HG02884 (cell line): ENCODE data around the gene OBSCN.

ENCODE experiments used
- ATAC-seq: cut with Tn5 transposase; IDR thresholded peaks from one replicate; pipeline ENCODE4 v1.9.1; 2021; ENCODE audit warnings: mild to moderate bottlenecking, moderate library complexity; ENCODE audit not compliant: unreplicated experiment

OBSCN gene

DNA sequence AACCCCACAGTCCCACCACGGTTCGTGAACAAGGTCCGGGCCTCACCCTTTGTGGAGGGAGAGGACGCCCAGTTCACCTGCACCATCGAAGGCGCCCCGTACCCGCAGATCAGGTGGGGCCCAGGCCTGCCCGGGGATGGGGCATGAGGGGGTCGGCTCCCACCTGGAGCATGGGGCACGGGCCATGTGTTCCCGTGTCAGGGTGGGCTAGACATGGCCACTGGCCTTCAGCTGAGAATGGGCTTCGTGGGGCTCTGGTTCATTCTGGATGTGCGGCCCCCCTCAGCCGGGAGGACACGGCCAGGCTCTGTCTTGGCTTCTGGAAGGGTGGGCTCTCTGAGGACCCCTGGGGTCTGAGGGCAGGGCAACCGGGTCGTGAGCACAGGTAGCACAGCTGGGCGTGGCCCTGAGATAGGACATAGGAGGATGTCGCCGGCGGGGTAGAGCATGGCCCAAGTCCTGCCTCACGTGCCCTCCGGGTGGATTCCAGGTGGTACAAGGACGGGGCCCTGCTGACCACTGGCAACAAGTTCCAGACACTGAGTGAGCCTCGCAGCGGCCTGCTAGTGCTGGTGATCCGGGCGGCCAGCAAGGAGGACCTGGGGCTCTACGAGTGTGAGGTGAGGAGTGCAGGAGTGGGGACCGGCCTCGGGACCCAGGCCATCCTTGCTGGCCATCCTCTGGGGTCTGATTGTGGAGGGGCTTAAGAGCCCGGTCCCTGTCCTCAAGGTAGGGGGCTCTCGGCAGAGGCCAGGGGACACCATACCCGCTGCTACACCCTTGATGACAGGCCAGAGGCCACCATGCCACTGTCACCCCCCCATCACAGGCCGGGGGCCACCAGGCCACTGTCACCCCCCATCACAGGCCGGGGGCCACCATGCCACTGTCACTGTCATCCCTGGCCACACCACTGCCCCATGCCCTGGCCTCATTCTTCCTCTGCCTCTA is 143.3 kb downstream of the OBSCN start:
- no peak for ATAC-seq

DNA sequence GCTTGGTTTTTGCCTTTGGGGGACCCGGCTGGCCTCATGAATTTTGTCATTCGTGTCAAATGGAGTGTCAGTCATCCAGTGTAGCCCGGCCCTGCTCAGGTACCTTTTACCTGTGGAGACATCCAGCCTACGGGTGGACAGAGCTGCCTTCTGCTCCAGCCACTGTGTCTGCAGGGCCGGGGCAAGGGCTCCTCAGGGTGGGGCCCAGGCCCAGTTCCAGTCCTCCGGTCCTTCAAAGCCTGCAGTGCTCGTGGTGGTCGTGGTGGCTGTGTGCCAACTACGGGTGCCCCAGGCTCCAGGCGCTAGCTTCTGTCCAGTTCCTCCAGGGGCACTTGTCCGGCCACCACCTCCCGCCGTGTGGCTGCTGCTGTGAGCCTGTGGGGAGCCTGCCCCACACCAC is 144.0 kb downstream of the OBSCN start:
- no peak for ATAC-seq

DNA sequence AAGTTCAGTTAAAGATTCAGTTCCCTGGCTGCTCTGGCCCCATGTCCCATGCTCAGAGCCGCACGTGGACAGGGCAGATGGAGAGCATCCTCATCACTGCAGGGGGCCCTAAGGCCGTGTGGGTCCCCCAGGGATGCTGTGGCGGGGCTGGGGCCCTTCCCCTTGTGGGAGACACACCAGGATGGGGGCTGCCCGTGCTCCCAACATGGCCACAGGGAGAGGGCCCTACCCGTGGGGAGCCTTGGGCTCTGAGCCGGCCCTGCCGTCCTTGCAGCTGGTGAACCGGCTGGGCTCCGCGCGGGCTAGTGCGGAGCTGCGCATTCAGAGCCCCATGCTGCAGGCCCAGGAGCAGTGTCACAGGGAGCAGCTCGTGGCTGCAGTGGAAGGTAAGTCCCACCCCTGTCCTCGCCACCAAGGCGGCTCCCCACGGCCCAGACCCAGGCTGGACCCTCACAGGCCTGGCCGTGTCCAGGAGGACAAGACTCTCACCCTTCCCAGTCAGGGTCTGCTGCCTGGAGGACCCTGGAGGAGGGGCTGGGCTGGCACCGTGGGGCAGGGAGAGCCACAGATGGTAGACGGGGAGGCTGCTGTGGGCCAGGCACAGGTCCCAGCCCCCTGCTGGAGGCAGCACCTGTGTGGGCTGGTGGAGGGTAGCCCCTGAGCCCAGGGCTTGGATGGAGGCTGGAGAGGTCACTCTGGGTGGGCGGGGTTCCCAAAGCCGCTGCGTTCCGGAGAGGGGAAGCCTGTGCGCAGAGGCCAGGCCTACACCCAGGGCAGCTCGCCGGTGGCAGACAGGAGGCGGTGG is 145.0 kb downstream of the OBSCN start:
- no peak for ATAC-seq

DNA sequence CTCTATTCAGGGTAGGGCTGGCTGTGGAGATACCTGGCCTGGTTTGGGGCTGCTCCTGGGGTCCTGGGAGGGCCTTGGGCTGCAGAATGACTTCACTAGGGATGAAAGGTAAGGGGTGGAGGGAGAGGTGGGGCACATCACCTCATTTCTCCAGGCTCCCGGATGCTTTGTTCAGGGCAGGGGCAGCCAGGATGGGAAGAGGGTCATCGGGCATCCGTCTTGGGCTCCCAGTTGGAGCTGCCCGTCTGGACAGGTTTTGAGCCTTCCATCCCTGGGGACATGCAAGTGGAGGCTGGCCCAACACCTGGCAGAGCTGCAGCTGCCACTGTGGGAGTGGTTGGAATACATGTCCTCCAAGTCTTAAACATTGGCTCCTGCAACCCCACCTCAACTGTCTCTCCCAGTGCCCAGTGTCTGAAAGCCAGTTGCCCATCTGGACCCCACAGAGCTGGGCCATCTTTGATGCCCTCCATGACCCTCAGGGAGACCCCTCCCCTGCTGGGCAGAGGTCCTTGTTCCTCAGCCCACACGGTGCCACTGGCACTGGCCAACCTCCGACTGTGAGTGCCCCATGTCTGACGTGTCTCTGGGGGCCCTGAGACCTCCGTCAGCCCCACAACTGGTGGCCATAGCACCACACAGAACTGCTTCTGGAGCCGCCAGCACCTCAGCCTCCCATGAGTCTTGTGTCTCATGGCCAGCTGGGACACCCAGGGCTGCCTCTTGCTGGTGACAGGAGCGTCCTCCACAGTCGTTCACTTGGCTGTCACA is 145.9 kb downstream of the OBSCN start:
- ATAC-seq, result no peak

DNA sequence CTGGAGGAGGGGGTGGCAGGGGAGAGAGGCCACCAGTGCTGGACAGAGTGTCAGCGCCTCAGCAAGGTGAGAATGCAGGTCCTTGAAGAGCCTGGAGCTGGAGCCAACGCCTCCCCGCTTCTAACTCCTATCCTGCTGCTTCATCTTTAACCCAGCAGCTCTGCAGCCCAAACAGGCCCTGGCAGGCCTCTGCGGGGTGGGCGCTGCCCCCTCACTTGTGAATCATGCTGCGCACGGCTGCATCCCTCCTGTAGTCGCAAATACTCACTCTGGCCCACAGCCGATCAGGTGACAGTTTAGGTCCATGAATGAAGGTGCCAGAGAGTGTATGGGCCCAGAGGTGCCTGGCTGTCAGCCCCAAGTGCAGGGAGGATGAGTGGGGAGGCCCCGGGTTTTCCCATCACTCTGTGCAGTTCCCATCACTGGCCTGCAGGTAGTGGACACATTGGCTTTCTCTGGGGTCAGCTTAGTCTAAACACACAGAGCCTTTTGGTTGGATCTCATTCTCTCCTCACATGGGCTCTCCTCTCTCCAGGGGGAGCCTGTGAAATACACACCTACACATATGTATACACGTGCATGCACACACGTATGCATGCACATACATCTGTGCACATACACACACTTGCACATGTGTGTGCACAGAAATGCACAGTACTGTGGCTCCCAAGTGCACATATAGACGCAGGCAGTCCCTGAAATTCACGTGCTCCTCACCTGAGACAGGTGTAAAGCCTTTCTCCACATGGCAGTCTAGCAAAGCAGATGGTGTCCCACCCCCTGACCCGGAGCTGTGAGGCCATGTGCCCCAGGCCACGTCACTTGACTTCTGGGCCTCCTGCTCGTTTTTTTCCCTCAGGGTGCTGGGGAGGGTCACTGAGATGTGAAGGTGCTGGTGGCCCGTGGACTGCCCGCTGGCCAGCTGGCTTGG is 146.8 kb downstream of the OBSCN start:
- no peak for ATAC-seq

DNA sequence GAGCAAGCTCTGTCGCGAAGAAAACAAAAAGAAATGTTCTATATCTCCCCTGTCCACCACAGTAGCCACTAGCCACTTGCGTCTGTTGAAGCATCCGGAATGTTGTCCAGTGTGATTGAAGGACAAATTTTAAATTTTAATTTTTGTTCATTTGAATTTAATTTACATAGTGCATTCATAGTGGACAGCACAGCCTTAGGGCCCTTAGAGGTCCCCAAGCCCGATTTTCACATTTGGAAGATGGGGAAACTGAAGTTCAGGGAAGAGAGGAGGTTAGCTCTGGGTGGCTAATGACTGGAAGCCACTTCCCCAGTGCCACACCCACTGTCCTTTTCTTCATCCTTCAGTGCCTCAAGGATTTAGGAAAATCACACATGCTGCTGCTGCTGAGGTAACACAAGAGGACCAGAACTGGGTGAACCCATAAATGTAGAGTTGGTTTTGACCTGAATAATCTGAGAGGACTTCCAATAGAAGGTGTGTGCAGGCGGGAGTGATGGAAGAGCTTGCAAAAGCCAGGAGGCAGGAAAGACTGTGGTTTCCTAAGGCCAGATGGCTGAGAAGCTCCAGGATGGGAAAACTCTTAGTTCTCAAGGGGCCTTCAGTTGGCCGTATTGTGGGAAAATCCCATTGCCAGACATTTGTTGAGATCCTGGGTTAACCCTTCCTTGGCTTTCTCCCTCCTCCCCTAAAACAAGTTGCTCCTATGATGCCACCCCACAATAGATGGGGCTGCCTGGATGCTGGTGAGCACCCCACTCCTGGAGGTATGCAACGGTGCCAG is 149.2 kb downstream of the OBSCN start:
- ATAC-seq, result no peak

DNA sequence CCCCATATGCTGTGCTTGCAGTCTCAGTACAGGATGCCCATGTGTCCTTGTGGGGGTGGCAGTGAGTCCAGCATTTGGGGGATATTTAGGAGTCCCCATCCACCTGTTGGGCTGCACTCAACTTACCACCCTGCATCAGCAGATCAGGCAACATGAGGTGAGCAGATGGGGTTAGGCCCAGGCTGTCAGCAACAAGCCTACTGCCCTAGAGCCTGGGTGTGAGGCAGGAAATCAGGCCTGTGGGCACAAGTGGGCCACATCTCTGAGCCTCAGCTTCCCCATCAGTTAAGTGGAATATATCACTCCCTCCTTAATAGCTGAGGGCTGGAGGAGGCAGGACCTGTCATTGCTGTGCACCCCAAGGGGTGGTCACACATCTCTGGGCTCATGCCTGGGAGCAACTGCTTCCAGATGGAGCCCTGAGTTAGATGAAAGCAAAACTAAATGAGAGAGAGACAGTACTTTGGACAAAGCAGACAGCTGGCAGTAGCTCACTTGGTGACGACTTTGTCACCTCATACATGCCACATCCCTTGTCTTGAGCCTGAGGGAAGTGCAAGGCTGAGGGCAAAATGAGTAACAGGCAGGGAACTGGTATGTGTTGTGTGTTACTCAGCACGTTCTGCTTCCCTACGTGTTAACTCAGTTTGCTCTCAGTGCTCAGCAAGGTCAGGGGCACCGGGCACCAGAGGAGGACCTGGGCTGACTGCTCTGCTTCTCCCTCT is 150.4 kb downstream of the OBSCN start:
- no peak for ATAC-seq

DNA sequence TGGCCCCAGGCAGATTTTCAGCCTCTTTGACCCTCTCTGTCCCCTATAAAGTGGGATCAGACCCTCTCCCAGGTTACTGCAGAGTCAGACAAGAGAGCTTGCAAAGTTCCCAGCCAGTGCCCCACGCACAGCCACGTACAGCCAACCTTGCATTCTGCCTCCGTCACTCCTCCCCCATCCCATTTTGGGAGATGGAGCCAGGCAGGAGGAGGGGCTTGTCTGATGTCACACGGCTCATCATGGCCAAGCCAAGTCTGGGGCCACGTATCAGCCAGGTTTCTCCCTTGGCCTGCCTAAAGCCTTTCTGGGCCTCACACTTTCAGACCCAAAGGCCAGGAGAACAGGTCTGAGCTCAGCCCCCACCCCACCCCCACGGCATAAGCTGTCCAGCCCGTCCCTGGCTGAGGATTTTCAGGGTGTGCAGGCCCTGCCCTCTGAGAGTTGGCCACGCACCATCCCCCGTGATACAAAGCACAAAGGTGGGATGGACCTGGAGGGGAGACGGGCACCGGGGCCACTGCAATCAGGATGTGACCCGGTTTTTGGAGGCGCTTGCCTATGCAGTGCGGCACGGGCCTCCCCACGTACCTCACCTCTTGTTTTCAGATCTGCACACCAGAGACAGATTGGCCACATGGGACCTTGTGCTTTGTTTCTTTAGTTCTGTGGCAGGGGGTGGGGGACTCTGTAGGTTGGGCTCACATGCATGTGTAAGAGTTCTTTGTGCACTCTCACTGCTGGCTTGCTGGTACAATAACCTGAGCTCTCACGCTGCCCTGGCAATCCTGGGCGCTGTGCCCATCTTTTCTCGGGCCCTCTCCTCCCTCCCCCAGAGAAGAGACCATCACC is 151.1 kb downstream of the OBSCN start:
- no peak for ATAC-seq

DNA sequence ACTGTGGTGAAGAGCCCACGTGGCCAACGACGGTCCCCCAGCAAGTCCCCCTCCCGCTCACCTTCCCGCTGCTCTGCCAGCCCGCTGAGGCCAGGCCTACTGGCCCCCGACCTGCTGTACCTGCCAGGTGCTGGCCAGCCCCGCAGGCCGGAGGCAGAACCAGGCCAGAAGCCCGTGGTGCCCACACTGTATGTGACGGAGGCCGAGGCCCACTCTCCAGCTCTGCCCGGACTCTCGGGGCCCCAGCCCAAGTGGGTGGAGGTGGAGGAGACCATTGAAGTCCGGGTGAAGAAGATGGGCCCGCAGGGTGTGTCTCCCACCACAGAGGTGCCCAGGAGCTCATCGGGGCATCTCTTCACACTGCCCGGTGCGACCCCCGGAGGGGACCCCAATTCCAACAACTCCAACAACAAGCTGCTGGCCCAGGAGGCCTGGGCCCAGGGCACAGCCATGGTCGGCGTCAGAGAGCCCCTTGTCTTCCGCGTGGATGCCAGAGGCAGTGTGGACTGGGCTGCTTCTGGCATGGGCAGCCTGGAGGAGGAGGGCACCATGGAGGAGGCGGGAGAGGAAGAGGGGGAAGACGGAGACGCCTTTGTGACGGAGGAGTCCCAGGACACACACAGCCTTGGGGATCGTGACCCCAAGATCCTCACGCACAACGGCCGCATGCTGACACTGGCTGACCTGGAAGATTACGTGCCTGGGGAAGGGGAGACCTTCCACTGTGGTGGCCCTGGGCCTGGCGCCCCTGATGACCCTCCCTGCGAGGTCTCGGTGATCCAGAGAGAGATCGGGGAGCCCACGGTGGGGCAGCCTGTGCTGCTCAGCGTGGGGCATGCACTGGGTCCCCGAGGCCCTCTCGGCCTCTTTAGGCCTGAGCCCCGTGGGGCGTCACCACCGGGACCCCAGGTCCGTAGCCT is 152.0 kb downstream of the OBSCN start:
- no peak for ATAC-seq

DNA sequence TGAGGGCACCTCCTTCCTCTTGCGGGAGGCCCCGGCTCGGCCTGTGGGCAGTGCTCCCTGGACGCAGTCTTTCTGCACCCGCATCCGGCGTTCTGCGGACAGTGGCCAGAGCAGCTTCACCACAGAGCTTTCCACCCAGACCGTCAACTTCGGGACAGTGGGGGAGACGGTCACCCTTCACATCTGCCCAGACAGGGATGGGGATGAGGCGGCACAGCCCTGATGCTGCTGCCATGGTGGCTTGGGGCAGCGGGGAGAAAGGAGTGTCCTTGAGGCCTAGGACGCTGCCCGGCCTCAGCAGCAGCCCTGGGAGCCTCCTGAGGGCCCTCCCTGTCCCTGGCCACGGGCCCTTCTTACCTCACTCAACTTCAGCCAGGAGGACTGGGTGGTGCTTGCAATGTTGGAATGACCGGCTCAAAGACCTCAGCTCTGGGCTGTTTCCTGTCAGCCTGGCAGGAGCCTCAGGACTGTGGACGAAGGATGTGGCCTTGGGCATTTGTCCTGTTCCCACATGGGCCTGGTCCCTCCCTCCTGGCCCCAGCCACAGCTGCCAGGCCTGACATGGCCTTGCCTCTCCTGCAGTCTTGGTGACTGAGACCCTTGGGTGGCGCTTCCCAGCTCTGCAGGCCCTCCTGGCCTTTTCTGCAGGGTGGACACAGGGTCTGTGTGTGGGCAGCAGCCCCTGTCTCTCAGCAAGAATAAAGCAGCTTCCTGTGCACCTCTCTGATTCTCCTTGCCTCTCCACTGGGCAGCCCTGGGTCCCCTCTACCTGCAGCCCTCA is 152.9 kb downstream of the OBSCN start:
- no peak for ATAC-seq

DNA sequence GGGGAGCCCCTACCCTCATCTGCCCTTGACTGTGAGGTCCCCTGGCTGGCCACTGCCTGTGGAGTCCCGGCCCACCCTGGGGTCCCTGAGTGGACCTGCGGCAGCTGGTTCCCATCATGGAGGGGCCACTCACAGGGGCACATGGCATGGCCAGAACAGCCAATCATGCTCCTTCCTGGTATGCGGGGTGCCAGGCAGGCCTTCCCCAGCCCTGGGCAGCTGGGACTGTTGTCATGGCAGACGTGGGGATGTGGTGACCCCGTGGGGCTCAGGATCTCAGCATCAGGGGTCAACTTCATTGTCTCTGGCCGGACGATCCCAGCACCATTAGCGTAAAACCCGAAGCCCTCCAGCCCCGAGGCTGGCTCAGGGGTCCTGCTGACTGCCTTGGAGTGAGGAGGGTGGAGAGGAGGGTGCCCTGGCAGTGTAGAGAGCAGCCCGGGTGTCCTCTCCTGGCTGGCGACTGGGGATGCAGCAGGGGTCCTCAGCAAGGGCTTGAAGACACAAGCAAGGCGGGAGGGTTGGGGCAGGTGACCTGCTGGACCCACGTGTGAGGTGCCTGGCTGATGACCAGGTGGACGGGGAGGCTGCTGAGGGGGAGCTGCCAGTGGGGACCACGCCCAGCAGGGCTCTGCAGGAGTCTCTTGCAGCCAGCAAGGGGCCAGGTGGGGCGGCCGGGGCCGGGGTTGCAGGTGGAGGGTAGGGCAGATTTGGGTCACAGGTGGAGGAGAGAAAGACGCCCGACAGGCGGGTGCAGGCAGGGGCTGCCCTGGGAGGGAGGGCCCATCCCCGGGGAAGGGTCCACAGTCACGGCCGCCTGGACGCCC is 153.7 kb downstream of the OBSCN start:
- ATAC-seq, result no peak

DNA sequence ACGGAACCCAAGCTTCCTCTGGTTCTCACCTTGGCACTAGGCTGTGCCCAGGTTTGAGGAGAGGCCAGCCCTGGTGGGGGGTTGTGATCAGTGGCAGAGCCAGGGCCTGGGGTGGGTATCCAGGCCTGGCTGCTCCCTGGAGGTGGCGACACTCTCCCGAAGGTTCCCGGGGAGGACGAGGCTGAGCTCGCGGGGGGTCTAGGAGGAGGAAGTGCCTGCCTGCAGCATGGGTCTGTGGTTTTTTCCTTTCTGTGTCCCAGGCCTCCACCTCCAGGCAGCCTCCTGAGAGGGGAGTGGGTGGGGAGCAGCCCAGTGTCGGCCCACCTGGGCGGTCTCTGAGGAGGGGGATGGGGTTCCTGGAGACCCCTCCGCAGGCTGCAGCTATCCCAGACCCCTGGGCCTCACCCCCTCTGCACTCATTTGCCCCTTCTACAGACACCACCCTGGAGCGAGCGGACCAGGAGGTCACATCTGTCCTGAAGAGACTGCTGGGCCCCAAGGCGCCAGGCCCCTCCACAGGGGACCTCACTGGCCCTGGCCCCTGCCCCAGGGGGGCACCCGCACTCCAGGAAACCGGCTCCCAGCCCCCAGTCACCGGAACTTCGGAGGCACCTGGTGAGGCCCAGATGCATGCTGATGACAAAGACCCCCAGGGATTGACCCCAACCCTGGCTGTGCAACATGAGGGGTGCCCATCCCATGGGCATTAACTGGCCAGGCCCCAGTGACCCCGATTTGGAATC is 154.5 kb downstream of the OBSCN start:
- ATAC-seq, result no peak

DNA sequence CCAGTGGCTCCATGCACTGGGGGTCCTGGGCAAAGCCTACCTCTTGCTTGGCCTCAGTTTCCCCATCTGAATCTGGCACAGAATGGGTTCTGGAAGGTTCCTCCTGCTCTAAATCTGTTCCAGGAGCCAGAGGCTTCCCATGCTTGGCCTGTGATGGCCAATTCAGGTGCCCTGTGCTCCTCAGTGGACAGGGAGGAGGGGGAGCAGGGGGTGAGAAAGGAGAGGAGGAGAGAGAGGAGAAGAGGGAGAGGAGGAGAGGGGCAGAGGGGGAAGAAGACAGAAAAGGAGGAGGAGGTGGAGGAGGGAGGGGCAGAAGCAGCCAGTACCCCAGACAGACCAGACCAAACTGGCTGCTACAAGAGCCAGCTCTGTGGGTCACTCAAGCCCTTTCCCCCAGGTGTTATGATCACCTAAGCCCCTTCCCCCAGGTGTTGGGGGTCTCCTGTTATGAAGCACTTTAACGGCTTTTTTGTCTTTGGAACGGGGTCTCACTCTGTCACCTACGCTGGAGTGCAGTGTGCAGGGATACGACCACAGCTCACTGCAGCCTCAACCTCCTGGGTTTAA is 155.1 kb downstream of the OBSCN start:
- no peak for ATAC-seq

DNA sequence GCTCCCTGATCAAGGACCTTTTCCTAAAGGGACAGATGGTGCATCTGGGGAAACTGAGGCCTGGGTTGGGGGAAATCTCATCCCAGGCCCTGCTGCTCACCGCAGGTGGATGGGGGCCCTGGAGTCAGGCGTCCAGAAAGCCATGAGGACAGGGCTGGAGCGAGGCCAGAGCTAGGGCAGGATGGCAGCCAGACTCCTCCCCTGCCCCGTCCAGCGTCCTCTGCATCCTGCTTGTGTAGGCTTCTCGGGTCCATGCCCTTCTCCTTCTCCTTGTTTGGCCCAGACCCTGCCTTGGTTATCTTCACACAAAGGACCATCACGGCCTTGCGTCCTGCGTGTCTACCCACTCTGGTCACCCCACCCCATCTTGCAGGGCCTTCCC is 155.8 kb downstream of the OBSCN start:
- no peak for ATAC-seq
